ENCODE data around the gene SAFB2.

DNA sequence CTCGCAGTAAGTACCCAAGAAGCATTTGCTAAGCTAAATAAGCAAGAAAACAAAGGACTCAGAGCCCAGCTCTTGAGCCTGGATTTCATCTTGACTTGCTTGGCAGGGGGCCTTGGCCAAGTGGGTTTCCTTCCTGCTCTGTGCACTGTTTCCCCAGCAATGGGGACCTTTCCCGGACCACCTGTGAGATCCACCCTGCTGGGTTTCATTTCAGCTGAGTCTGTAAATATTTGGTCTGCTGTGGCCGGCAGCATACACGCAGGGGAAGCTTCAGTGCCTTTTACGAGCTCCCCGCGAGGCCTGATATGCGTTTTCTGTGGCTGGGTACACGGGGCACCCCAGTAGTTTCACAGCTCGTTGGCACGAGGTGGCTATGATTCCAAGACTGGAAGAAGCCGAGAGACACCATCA lies 42.4 kb downstream of the SAFB2 start:
- TF ChIP-seq, protein P1, sequence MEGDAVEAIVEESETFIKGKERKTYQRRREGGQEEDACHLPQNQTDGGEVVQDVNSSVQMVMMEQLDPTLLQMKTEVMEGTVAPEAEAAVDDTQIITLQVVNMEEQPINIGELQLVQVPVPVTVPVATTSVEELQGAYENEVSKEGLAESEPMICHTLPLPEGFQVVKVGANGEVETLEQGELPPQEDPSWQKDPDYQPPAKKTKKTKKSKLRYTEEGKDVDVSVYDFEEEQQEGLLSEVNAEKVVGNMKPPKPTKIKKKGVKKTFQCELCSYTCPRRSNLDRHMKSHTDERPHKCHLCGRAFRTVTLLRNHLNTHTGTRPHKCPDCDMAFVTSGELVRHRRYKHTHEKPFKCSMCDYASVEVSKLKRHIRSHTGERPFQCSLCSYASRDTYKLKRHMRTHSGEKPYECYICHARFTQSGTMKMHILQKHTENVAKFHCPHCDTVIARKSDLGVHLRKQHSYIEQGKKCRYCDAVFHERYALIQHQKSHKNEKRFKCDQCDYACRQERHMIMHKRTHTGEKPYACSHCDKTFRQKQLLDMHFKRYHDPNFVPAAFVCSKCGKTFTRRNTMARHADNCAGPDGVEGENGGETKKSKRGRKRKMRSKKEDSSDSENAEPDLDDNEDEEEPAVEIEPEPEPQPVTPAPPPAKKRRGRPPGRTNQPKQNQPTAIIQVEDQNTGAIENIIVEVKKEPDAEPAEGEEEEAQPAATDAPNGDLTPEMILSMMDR (IDR thresholded peaks at IDR 0.05; ENCODE audit: low read length) = no peak
- TF ChIP-seq EZH2 (IDR thresholded peaks at IDR 0.05; ENCODE audit: borderline replicate concordance, low read length) = no peak
